BE2C (cell line): ENCODE results near the gene OR7A17.

Experiments
- DNase-seq: peaks from one replicate; pipeline ENCODE4 v3.0.0-alpha.2; 2020
- H3K27me3 ChIP-seq: fragments of 250-450 bp; sonication (Bioruptor Pico); 2 replicates; pipeline ENCODE4 v1.5.1; 2020; ENCODE audit warnings: mild to moderate bottlenecking
- H3K36me3 ChIP-seq: fragments of 250-450 bp; sonication (Bioruptor Pico); 2 replicates; pipeline ENCODE4 v1.5.1; 2020; ENCODE audit warnings: mild to moderate bottlenecking
- H3K4me1 ChIP-seq: fragments of 250-450 bp; sonication (Bioruptor Pico); 2 replicates; pipeline ENCODE4 v1.5.1; 2020
- H3K4me3 ChIP-seq: 2 replicates; pipeline ENCODE4 v1.5.1; 2011; ENCODE audit warnings: low read depth, low read length
- H3K9me3 ChIP-seq: fragments of 250-450 bp; sonication (Bioruptor Pico); 2 replicates; pipeline ENCODE4 v1.5.1; 2020
- CTCF ChIP-seq: IDR thresholded peaks from 2 replicates; pipeline ENCODE4 v1.5.1; 2012; ENCODE audit warnings: mild to moderate bottlenecking, low read depth, low read length

The OR7A17 gene

GRCh38 chr19:14843578-14843977 is 42.4 kb downstream of the OR7A17 start:
- H3K9me3 ChIP-seq: no peaks in the 10 kb centered on the region
- no peak for DNase-seq
- H3K4me1 ChIP-seq: no peaks in the 10 kb centered on the region
- no peak overlapping the region for H3K4me3 ChIP-seq
- H3K36me3 ChIP-seq: no peaks in the 10 kb centered on the region
- peaks cover 5% of the 10 kb centered on the region; the same call in 1 of the 2 replicates for H3K27me3 ChIP-seq
- no peak for TF ChIP-seq CTCF

DNA sequence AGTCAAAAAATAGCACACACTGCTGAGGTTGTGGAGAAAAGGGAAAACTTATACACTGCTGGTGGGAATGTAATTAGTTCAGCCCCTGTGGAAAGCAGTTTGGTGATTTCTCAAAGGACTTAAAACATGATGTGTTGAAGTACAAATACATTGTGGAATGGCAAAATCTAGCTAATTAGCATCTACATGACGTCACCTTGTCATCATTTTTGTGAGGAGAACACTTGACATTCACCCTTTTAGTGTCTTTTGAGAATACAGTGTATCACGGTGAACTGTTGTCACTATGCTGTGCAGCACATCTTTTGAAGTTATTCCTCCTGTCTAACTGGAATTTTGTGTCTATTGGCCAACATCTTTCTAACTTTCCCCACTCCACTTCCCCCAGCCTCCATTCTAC is 42.8 kb downstream of the OR7A17 start:
- Histone ChIP-seq H3K36me3 (no peaks in the 10 kb centered on the region), H3K4me3 (no peak overlapping the region), H3K9me3 (no peaks in the 10 kb centered on the region), H3K4me1 (no peaks in the 10 kb centered on the region), H3K27me3 (peaks cover 5% of the 10 kb centered on the region; the same call in 1 of the 2 replicates)
- TF ChIP-seq CTCF: no peak
- no peak for DNase-seq

- TF ChIP-seq CTCF: no peak
- no peak for DNase-seq
- no peaks in the 10 kb centered on the region for H3K36me3 ChIP-seq
Observed at GRCh38 chr19:14840206-14840605, 45.7 kb downstream of the OR7A17 start.

DNA sequence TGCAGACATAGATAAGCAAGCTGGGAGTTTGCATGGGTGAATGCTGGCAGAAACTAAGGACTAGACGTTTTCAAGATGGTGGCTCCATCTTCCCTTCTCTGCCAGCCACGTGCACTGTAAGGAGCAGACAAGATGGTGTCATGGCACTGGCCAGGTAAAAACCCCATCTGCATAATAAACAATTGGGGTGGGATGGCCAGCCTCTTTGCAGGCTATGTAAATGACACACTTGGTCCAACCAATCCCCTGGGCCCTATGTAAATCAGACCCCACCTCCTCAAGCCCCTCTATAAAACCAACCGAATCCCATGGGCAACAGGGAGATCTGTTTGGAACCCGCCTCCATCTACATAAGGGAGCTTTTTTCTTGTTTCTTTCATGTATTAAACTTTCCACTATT is 48.5 kb downstream of the OR7A17 start:
- peak; percentile 5 for DNase-seq
- H3K9me3 ChIP-seq: no peaks in the 10 kb centered on the region

More at GRCh38 chr19:14840206-14840605, 45.7 kb downstream of the OR7A17 start:
- H3K27me3 ChIP-seq: 0 out of 2 replicates have a peak, but pooled peaks cover 5% of the 10 kb centered on the region
- H3K4me1 ChIP-seq: no peaks in the 10 kb centered on the region
- no peak overlapping the region for H3K4me3 ChIP-seq
- H3K9me3 ChIP-seq: no peaks in the 10 kb centered on the region

GRCh38 chr19:14835011-14835410 is 50.9 kb downstream of the OR7A17 start, which contains the start of the genes OR7A5 and OR7C1:
Gene OR7A5, minus strand, starts transcription at chr19:14835185. Its CDS starts 6,944 bp downstream, at chr19:14828241.
Gene OR7C1, minus strand, starts transcription at chr19:14835185. Its CDS starts 35,049 bp downstream, at chr19:14800136.
- Histone ChIP-seq H3K4me3 (no peak within 1 kb of the TSS), H3K4me1 (no peaks in the 10 kb centered on the region), H3K9me3 (no peaks in the 10 kb centered on the region), H3K36me3 (no peaks in the 10 kb centered on the region), H3K27me3 (peaks cover 6% of the 10 kb centered on the region; the same call in 1 of the 2 replicates)
- no peak for DNase-seq
- TF ChIP-seq CTCF: no peak

More for the DNA sequence above, 48.5 kb downstream of the OR7A17 start:
- peaks cover 4% of the 10 kb centered on the region; the same call in 1 of the 2 replicates for H3K27me3 ChIP-seq
- no peaks in the 10 kb centered on the region for H3K36me3 ChIP-seq
- no peak for TF ChIP-seq CTCF
- H3K4me3 ChIP-seq: no peak overlapping the region
- H3K4me1 ChIP-seq: no peaks in the 10 kb centered on the region

- Histone ChIP-seq H3K9me3 (no peaks in the 10 kb centered on the region), H3K27me3 (peaks cover 15% of the 10 kb centered on the region; the same call in 1 of the 2 replicates)
Observed at GRCh38 chr19:14830702-14831101, 55.2 kb downstream of the OR7A17 start.

More at GRCh38 chr19:14830702-14831101, 55.2 kb downstream of the OR7A17 start:
- DNase-seq: no peak
- no peak for TF ChIP-seq CTCF
- Histone ChIP-seq H3K36me3 (no peaks in the 10 kb centered on the region), H3K4me3 (no peak overlapping the region), H3K4me1 (no peaks in the 10 kb centered on the region)
